Peyer's patch (tissue), 4 donors: ENCODE measurements around the gene PRDX6. TPM values are rescaled to one million over a fixed set of nuclear protein-coding genes. Genes with fewer than 3 reads are reported as not detected.

ENCODE experiments used
- DNase-seq, 3 donors: peaks; one replicate each; pipeline ENCODE4 v3.0.0-alpha.2; 2017 to 2019
- H3K27ac ChIP-seq, 4 donors: fragments of 200-600 bp; sonication (generic); one replicate each; pipeline ENCODE4 v1.5.1; 2016 to 2019
- H3K27me3 ChIP-seq, 2 donors: fragments of 200-600 bp; sonication (generic); one replicate each; pipeline ENCODE4 v1.5.1; 2019
- H3K36me3 ChIP-seq, 3 donors: fragments of 200-600 bp; sonication (generic); one replicate each; pipeline ENCODE4 v1.5.1; 2016 to 2019
- H3K4me1 ChIP-seq, 4 donors: fragments of 200-600 bp; sonication (generic); one replicate each; pipeline ENCODE4 v1.5.1; 2016 to 2019
- H3K4me3 ChIP-seq, 4 donors: fragments of 200-600 bp; sonication (generic); 1 replicate in 3 of 4; 2 replicates in 1 of 4; pipeline ENCODE4 v1.5.1; 2016 to 2019; ENCODE audit warnings: mild to moderate bottlenecking in 1 of 4
- H3K9me3 ChIP-seq, 4 donors: fragments of 200-600 bp; sonication (generic); one replicate each; pipeline ENCODE4 v1.5.1; 2016 to 2019; ENCODE audit warnings: mild to moderate bottlenecking in 1 of 4
- CTCF ChIP-seq, 6 experiments: fragments of 450-650 bp in 4 of 6; fragments of 200-600 bp in 2 of 6; sonication (generic) in 1 of 6; IDR thresholded peaks; one replicate each; pipeline ENCODE4 v1.5.1; 2017 to 2019; ENCODE audit warnings: antibody characterized with exemption in 6 of 6, mild to moderate bottlenecking in 3 of 6, moderate library complexity in 1 of 6
- POLR2A ChIP-seq, 2 donors: fragments of 450-650 bp; IDR thresholded peaks; one replicate each; pipeline ENCODE4 v1.5.1; 2017; ENCODE audit warnings: antibody characterized with exemption in 2 of 2, mild to moderate bottlenecking in 2 of 2, moderate library complexity in 2 of 2
- total RNA-seq, 4 donors: library from RNA; depleted of rRNA; stranded (reverse); fragments of >200 nt; gene quantifications; one replicate each; pipeline ENCODE4 v1.1.0, GENCODE V29; 2016

Gene PRDX6
- total RNA-seq, 4 donors from 2014 or later = 75.3 to 130 (median 108) TPM

GRCh38 chr1:173444757-173445156, 32.4 kb upstream of the PRDX6 start:
- no peak overlapping the region for H3K27ac ChIP-seq
- no peaks in the 10 kb centered on the region for H3K36me3 ChIP-seq
- no peaks in the 10 kb centered on the region for H3K27me3 ChIP-seq
- TF ChIP-seq POLR2A (IDR thresholded peaks at IDR 0.05) = no peak
- H3K4me1 ChIP-seq = no peaks in the 10 kb centered on the region
- no peak for DNase-seq
- H3K9me3 ChIP-seq = no peaks in the 10 kb centered on the region
- H3K4me3 ChIP-seq = no peak overlapping the region

GRCh38 chr1:173445164-173445563, 32.0 kb upstream of the PRDX6 start:
- no peaks in the 10 kb centered on the region for H3K27me3 ChIP-seq
- no peaks in the 10 kb centered on the region for H3K4me1 ChIP-seq
- H3K9me3 ChIP-seq = no peaks in the 10 kb centered on the region
- TF ChIP-seq POLR2A (IDR thresholded peaks at IDR 0.05) (no peak), CTCF (IDR thresholded peaks at IDR 0.05) (no peak)
- H3K4me3 ChIP-seq = no peak overlapping the region
- no peaks in the 10 kb centered on the region for H3K36me3 ChIP-seq
- H3K27ac ChIP-seq = no peak overlapping the region
- DNase-seq = no peak

GRCh38 chr1:173445656-173446055, 31.5 kb upstream of the PRDX6 start:
- Histone ChIP-seq H3K27me3 (no peaks in the 10 kb centered on the region), H3K9me3 (no peaks in the 10 kb centered on the region), H3K36me3 (no peaks in the 10 kb centered on the region), H3K4me1 (no peaks in the 10 kb centered on the region), H3K4me3 (no peak overlapping the region), H3K27ac (no peak overlapping the region)
- TF ChIP-seq POLR2A (IDR thresholded peaks at IDR 0.05) (no peak), CTCF (IDR thresholded peaks at IDR 0.05) (no peak)
- DNase-seq = no peak

GRCh38 chr1:173447224-173447623, 29.9 kb upstream of the PRDX6 start:
- no peak for DNase-seq
- no peaks in the 10 kb centered on the region for H3K4me1 ChIP-seq
- TF ChIP-seq CTCF (IDR thresholded peaks at IDR 0.05) = no peak
- no peak for TF ChIP-seq POLR2A (IDR thresholded peaks at IDR 0.05)
- no peaks in the 10 kb centered on the region for H3K9me3 ChIP-seq
- no peak overlapping the region for H3K27ac ChIP-seq
- H3K27me3 ChIP-seq = no peaks in the 10 kb centered on the region
- no peaks in the 10 kb centered on the region for H3K36me3 ChIP-seq
- no peak overlapping the region for H3K4me3 ChIP-seq

- H3K36me3 ChIP-seq = no peaks in the 10 kb centered on the region
- TF ChIP-seq CTCF (IDR thresholded peaks at IDR 0.05) = no peak
- no peak for TF ChIP-seq POLR2A (IDR thresholded peaks at IDR 0.05)
- no peak overlapping the region for H3K27ac ChIP-seq
- no peaks in the 10 kb centered on the region for H3K9me3 ChIP-seq
- H3K4me1 ChIP-seq = no peaks in the 10 kb centered on the region
- no peaks in the 10 kb centered on the region for H3K27me3 ChIP-seq
- H3K4me3 ChIP-seq = no peak overlapping the region
- DNase-seq = no peak
Observed at GRCh38 chr1:173448945-173449344, 28.2 kb upstream of the PRDX6 start.

- Histone ChIP-seq H3K4me3 (no peak overlapping the region), H3K27me3 (no peaks in the 10 kb centered on the region), H3K36me3 (no peaks in the 10 kb centered on the region), H3K9me3 (no peaks in the 10 kb centered on the region), H3K27ac (no peak overlapping the region), H3K4me1 (no peaks in the 10 kb centered on the region)
- TF ChIP-seq CTCF (IDR thresholded peaks at IDR 0.05) (no peak), POLR2A (IDR thresholded peaks at IDR 0.05) (no peak)
- DNase-seq = no peak
Observed at GRCh38 chr1:173451981-173452380, 25.2 kb upstream of the PRDX6 start.
